HG03432 (cell line): ENCODE measurements around the gene GLT8D1.
"Not testable (repeated sequence)": the region's sequence is repeated elsewhere in the genome, so short reads cannot be mapped to it uniquely, and the experiment has no call there.

Source experiments
- ATAC-seq: cut with Tn5 transposase; IDR thresholded peaks from one replicate; pipeline ENCODE4 v1.9.1; 2021; ENCODE audit warnings: mild to moderate bottlenecking, moderate library complexity; ENCODE audit not compliant: unreplicated experiment

The GLT8D1 gene

GRCh38 chr3:52681596-52681995, 24.0 kb downstream of the GLT8D1 start:
- ATAC-seq: no peak

GRCh38 chr3:52679811-52680210, 25.8 kb downstream of the GLT8D1 start:
- no peak for ATAC-seq

- ATAC-seq: no peak
Measured at GRCh38 chr3:52679199-52679538, 26.4 kb downstream of the GLT8D1 start.

- ATAC-seq: no peak
Measured at GRCh38 chr3:52678265-52679198, 27.1 kb downstream of the GLT8D1 start.

- ATAC-seq: not testable (repeated sequence)
Measured at GRCh38 chr3:52676201-52676600, 29.4 kb downstream of the GLT8D1 start.

GRCh38 chr3:52671676-52672075, 33.9 kb downstream of the GLT8D1 start:
- no peak for ATAC-seq

- ATAC-seq: peak; percentile 89
Measured at GRCh38 chr3:52670621-52671521, 34.7 kb downstream of the GLT8D1 start.

GRCh38 chr3:52663098-52663497, 42.5 kb downstream of the GLT8D1 start:
- no peak for ATAC-seq

GRCh38 chr3:52660046-52660445, 45.5 kb downstream of the GLT8D1 start:
- no peak for ATAC-seq

- ATAC-seq: no peak
Measured at GRCh38 chr3:52655895-52656294, 49.7 kb downstream of the GLT8D1 start.

- ATAC-seq: no peak
Measured at GRCh38 chr3:52651592-52651991, 54.0 kb downstream of the GLT8D1 start.

- ATAC-seq: no peak
Measured at GRCh38 chr3:52650439-52650838, 55.2 kb downstream of the GLT8D1 start.

GRCh38 chr3:52649461-52650210, 56.0 kb downstream of the GLT8D1 start:
- no peak for ATAC-seq

GRCh38 chr3:52645549-52645948, 60.0 kb downstream of the GLT8D1 start:
- no peak for ATAC-seq
